Measurements from ENCODE around the gene PYCR2.
A peak's percentile ranks its signal among the peaks of the same experiment; 100 is the strongest.
"Not testable (repeated sequence)": the region's sequence is repeated elsewhere in the genome, so short reads cannot be mapped to it uniquely, and the experiment has no call there.

Gene PYCR2

DNA sequence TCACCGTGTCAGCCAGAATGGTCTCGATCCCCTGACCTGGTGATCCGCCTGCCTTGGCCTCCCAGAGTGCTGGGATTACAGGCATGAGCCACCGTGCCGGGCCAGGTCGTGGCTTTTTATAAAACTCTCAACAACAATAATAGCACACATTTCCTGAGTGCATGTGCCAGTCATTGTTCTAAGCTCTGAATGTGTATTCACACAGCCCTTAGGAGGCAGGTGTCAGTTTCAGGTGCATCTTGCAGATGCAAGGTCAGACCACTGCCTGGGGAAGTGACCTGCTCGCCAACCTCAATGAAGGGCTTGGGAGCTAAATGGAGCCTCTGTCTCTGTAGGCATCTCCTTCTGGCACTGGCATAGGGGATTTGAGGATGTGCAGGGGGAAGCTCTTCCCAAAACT is 18.5 kb upstream of the PYCR2 start:
- no peak for DNase-seq (ENCODE audit: low read depth)

GRCh38 chr1:225941942-225942222 is 17.8 kb upstream of the PYCR2 start:
- no peak for DNase-seq (ENCODE audit: low read depth)

DNA sequence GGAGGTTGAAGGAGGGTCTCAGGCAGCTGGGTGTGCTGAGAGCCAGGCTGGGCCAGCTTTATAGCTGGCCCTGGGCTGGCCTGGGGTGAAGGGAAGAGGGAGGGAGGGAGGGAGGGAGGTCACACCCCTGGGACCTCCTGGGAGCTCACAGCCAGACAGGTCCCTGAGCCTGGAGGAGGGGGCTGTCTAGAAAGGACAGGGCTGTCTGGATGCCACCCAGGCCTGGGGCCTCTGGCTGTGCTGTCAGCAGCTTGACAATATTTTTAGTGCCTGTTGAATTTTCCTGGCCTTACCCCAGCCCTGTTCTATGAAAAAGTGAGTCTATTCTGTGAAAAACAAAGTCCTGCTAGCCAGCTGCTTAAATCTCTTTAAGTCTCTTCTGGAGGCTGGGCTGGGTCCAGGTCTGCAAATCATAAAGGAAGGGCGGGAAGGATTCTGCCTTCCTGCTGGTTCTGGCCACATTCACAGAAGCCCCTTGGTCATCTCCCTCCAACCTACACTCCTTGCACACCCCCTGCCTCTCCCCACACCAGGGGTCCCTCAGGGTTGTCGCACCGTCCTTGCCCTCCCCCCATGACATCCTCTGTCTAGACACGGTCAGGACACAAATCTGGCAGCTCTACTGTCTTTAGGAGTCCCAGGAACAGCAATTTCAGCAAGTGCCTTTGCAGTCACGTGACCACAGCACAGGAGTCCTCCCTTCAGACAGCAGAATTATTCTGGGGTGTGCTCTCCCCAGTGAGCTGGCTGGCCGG is 17.3 kb upstream of the PYCR2 start, which contains the start of gene LEFTY2:
Gene LEFTY2, minus strand, starts transcription at position 34 of the 755 bp plus-strand sequence. CDS start 80 bp downstream, outside the sequence.
- DNase-seq (ENCODE audit: low read depth), result no peak

DNA sequence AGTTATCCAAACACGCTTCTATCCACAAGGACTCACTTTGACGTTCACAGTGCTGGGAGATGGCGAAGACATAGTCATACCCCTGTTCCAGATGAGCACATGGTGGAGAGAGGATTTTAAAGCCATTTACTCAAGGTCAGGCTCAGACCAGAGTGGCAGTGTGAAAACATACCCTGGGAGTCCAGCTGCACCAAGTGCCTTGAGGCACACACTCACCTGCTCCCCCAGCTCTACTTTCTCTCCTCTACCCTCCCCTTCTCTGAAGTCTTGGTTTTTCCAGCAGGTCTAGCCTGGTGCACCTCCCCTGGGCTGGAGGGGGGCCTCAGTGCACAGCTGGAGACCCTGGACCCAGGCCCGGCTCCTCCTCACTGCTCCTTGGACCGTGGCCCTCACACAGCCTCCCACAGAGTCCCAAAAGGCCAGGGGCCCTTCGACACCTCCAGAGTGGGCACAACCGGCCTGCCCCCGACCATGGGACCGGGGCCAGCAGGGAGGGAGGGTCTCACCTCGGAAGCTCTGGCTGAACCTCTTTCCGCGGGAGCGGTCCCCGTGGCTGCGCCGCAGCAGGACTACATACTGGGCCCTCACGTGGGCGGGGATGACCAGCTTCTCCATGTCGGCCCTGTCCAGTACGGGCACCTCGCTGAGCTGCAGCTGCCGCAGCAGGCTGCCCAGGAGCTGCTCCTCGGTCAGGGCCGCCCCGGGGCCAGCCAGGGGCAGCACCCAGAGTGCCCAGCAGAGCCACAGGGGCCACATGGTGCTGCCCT is 16.5 kb upstream of the PYCR2 start:
- no peak for DNase-seq (ENCODE audit: low read depth)

DNA sequence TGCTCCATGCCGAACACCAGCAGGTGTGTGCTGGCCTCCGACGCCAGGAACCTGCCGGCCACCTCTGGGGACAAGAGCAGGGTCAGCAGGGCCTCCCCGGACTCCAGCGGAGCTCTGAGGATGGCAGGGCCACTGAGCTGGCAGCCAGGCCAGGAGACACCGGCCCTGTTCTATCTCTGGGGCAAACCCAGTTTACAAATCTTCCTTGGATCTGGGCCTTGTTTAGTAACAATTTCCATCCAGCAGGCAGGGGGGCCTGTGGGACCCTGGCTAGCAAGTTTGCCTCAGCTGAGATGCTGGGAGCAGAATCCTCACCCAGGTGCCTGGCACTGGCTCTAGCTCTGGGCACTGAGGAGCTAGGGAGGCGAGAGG is 15.9 kb upstream of the PYCR2 start:
- not testable (repeated sequence) for DNase-seq (ENCODE audit: low read depth)

DNA sequence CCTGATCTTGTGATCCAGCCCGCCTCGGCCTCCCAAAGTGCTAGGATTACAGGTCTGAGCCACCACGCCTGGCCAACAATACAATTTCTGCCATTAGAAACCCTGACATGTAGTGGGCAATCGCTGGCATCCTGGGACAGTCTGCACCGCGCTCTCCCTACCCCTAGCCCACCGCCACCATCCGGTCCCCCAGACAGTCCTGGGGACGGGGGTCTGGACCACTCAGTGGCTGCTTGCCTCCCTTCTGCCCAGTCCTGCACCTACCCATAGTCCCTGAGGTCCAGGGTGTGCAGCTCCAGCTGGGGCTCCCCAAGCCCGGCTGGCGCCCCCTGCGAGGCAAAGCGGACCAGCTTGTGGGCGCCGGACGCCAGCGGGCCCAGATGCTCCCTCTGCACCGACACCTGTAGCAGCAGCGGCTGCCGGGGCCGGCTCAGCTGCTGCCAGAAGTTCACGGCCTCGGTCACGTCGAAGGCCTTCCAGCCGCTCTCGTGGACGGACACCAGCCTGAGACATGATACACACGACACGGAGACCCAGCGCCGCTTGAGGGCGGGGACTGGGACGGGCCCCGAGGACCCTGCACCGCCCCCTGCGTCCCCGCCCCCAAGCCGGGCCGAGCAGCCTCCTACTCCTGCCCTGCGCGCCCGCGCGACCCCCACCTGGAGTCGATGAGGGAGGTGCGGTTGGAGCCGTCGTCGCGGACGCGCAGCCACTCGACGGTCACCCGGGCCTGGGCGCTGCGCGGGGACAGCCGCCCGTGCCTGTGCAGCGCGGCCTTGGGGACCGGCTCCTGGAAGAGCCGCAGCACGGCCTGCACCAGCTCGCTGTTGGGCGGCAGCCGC is 15.3 kb upstream of the PYCR2 start:
- DNase-seq (ENCODE audit: low read depth), result not testable (repeated sequence)

GRCh38 chr1:225937048-225937968 is 13.3 kb upstream of the PYCR2 start:
- DNase-seq (ENCODE audit: low read depth), result no peak

DNA sequence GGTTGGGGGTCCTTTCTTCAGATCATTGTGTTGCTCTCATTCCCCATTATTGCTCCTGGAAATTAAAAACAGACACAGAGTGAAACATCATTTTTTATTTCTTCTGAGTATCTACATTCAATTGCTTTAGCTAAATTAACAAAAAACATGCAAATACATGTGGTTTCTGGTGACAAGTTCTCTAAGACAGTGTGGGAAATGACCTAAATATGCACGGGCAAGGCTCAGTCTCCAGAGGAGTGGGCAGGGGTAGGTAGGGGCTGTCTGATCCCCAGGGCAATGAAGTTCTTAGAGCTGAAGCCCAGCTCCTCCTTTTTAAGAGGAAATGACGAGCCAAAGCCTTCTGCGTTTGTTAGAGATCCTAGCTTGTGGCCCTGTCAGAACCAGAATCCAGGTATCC is 12.5 kb upstream of the PYCR2 start:
- no peak for DNase-seq (ENCODE audit: low read depth)

GRCh38 chr1:225936086-225936485 is 12.0 kb upstream of the PYCR2 start:
- not testable (repeated sequence) for DNase-seq (ENCODE audit: low read depth)

GRCh38 chr1:225934711-225935110 is 10.7 kb upstream of the PYCR2 start:
- no peak for DNase-seq (ENCODE audit: low read depth)

DNA sequence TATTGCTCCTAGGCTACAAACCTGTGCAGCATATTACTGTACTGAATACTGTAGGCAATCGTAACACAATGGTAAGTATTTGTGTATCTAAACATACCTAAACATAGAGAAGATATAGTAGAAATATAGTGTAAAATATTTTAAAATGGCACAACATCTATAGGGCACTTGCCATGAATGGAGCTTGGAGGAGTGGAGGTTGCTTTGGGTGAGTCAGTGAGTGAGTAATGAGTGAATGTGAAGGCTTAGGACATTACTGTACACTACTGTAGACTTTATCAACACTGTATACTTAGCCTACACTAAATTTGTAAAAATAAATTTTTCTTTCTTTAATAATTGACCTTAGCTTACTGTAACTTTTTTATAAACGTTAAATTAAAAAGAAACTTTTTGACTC is 9.0 kb upstream of the PYCR2 start:
- no peak for DNase-seq (ENCODE audit: low read depth)

DNA sequence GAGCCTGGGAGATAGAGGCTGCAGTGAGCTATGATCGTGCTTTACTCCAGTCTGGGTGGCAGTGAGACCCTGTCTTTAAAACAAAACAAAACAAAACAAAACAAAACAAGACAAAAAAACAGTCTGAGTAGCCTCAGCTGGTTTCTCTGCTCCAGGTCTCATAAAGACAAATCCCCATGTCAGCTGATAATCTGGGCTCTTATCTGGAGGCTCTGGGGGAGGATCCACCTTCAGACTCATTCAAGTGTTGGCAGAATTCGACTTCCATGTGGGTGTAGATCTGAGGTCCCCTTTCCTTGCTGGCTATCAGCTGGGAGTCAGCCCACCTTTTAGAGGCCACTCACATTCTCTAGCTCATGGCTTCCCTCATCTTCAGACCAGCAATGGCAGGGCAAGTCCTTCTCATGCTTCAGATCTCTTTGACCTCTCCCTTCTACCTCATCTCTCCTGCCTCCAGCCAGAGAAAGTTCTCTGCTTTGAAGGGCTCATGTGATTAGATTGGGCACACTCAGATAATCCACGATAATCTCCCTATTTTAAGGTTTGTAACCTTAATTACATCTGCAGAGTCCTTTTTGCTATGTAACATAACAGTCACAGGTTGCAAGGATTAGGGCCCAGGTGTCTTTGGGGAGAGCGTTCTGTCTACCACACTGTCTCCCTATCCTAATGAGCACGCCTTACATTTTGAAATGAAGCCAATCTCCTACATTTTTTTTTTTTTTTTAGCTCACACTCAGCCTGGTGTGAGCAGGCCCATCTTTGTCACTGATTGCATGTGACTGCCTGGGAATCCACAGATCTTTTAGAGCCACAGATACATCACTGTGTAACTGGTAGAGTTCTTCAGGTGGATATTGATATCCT is 7.5 kb upstream of the PYCR2 start:
- DNase-seq (ENCODE audit: low read depth), result no peak

- no peak for DNase-seq (ENCODE audit: low read depth)
These were observed 6.5 kb upstream of the PYCR2 start for GRCh38 chr1:225930566-225930965.

- not testable (repeated sequence) for DNase-seq (ENCODE audit: low read depth)
These were observed 5.4 kb upstream of the PYCR2 start for GRCh38 chr1:225929462-225929861.

GRCh38 chr1:225928186-225929175 is 4.4 kb upstream of the PYCR2 start:
- peak; percentile 98 for DNase-seq (ENCODE audit: low read depth)

DNA sequence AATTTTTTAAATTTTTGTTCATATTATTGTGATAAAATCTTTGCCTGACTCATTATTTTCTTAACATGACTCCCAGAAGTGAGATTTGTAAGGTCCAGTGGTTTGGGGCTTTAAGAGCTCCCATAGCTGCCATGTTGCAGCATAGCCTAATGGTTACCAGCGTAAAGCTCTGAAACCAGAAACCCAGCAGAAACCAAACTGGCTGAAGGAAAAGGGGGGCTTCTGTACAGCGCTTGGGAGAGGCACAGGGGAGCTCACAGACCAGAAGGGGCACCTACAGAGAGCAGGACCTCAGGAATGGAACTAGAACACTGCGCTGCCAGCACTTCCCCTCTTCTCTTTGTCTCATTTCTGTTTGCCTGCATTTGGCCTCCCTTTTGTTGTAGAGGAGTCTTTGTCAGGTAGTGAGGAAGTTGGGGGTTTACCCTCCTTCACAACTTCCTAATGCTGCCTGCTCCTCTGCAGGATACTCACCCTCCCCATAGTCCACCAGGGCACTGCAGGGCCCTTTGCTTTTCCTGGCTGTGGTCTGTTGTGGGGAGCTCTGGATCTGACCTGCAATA is 2.6 kb upstream of the PYCR2 start:
- DNase-seq (ENCODE audit: low read depth), result no peak

DNA sequence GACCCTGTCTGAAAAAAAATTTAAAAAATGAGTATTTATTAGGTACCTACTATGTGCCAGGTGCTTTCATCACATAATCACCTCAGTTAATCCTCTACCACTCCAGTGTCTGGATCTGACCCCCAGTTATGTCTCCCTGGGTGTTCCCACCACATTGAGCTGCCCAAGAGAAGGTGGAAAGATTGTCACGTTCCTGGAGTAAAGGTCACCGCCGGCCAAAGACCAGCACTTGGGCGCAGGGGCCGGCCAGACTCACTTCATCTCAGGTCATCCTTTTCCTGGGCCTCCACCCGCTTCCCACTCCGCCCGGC is 714 bp downstream of the PYCR2 start:
- no peak for DNase-seq (ENCODE audit: low read depth)

DNA sequence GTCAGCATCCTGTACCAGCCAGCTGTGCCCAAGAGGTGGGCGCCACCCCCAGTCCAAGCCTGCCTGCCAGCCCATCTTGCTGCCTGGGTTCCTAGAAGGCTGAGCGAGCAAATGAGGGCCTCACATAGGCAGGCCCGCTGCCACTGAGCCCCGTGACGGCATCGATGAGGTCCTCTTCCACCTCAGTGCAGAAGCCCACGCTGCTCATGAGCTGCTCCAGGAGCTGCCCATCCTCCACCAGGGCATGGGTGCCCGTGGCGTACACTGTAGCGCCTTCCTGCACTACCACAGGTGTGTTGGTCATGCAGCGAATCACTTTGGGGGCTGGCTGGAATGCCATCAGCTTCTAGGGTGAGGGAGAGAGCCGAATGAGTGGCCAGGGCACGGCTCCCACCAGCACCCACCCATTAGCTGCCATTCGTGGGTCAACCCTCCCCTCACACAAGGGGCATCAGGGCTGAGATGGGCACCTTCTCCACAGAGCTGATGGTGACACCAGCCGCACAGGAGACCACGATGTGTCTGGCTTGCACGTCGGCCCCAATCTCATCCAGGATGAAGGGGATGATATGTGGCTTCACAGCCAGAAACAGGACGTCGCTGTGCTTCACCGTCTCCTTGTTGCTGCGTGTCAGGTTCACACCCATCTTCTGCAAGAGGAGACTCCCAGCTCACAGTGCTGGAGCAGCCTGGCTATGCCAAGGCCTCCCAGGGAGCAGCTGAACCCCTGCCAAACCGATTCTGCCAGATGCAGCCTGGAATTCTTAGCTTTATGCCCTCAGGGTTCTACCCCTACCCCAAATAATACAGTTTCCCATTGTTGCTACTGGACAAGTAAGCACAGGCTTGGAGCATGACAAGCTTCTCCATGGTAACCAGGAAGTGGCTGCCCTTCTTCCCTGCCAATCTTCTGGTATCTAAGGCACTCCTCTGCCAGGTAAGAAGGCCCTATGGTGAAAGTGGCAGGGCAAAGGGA is 2.0 kb downstream of the PYCR2 start:
- no peak for DNase-seq (ENCODE audit: low read depth)

All from CMK (cell line).